GM21381 (cell line): Measurements from ENCODE around the gene F7.

Experiments used
- ATAC-seq: cut with Tn5 transposase; IDR thresholded peaks from one replicate; pipeline ENCODE4 v1.9.1; 2021; ENCODE audit warnings: mild to moderate bottlenecking, moderate library complexity; ENCODE audit not compliant: unreplicated experiment

Gene F7

GRCh38 chr13:113129921-113130750 is 24.5 kb downstream of the F7 start:
- no peak for ATAC-seq

GRCh38 chr13:113135281-113135760 is 29.7 kb downstream of the F7 start:
- ATAC-seq: no peak

GRCh38 chr13:113137691-113138298 is 32.2 kb downstream of the F7 start:
- ATAC-seq: no peak

- ATAC-seq: no peak
Observed at GRCh38 chr13:113138792-113139551, 33.4 kb downstream of the F7 start.

GRCh38 chr13:113139577-113139976 is 34.0 kb downstream of the F7 start:
- ATAC-seq: no peak

GRCh38 chr13:113140677-113141600 is 35.3 kb downstream of the F7 start:
- ATAC-seq: no peak

- no peak for ATAC-seq
Observed at GRCh38 chr13:113141601-113141970, 36.0 kb downstream of the F7 start.

- ATAC-seq: no peak
Observed at GRCh38 chr13:113142876-113143275, 37.3 kb downstream of the F7 start.

GRCh38 chr13:113143466-113144254 is 38.1 kb downstream of the F7 start:
- ATAC-seq: no peak

GRCh38 chr13:113144255-113144629 is 38.7 kb downstream of the F7 start:
- ATAC-seq: no peak

- no peak for ATAC-seq
Observed at GRCh38 chr13:113145496-113145895, 39.9 kb downstream of the F7 start.

GRCh38 chr13:113145911-113146598 is 40.5 kb downstream of the F7 start:
- ATAC-seq: no peak

- no peak for ATAC-seq
Observed at GRCh38 chr13:113146750-113147149, 41.2 kb downstream of the F7 start.

GRCh38 chr13:113147206-113147605 is 41.6 kb downstream of the F7 start:
- ATAC-seq: no peak

GRCh38 chr13:113148407-113148806 is 42.8 kb downstream of the F7 start:
- ATAC-seq: no peak

- ATAC-seq: no peak
Observed at GRCh38 chr13:113148940-113149503, 43.4 kb downstream of the F7 start.

GRCh38 chr13:113149711-113150549 is 44.3 kb downstream of the F7 start:
- ATAC-seq: no peak
